Activated CD8-positive, alpha-beta memory T cell treated with anti-CD3 and anti-CD28 coated beads for 36 hours (primary cell): ENCODE results near the gene PDCL2. TPM values are rescaled to one million over a fixed set of nuclear protein-coding genes. Genes with fewer than 3 reads are reported as not detected.

ENCODE experiments used
- CTCF ChIA-PET: fragments of 350-600 bp; sonication (Branson Sonifier 250); formaldehyde crosslinking; loops from one replicate; lab custom pipeline; 2021; ENCODE audit warnings: antibody characterized with exemption; lab: Charles Lee
- POLR2A ChIA-PET: fragments of 350-600 bp; sonication (Branson Sonifier 250); formaldehyde crosslinking; loops from one replicate; lab custom pipeline; 2021; ENCODE audit warnings: antibody characterized with exemption; lab: Charles Lee
- total RNA-seq, 2 experiments: library from RNA; stranded (reverse); gene quantifications; one replicate each; pipeline ENCODE4 v1.2.3, GENCODE V29; 2021

The PDCL2 gene
- total RNA-seq, 2 experiments from 2014 or later = not detected

DNA sequence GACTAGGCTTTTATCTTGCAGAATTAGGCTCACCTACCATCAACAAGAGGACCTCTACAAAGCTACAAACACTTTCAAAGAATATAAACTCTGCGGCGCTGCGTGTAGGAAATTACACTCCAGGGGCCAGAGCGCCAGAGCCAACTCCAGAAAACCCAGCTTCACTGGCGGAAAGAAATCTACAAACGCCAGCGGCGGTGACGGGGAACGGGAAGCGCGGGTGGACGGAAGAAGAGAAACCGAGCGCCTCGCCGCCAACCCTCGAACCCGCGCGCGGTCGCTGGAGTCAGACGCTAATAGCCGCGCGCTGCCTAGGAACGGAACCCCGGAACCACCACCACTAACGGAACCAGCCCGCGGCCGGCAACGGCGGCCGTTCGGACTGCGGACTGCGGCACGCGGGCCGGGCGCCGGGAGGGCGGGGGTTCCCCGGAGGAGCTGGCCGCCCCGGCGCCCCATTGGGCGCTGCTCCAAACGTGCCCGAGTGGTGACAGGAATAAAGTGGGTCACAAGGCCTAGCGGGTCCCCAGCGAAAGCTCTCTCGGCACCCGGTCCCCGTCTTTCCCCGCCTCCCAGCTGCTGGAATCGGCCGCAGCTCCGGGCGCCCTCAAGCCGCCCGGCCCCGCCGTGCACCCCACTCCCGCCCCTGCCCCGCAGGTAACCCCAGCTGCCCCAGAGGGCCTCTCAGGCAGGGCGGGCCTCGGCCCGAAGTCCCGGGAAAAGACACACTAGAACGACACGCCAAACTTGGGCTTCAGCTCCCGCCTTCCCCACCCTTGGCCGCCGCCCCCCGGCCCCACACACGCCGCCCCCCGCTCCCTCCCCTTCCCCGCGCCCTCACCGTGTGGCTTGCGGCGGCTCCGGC lies 46.2 kb downstream of the PDCL2 start:
- ChIA-PET CTCF (interaction anchor here (0.8 to 1.8 kb wide), 4 partner anchors 147 to 403 kb away, joined by 3 to 5 read pairs (median 3); partner anchors contain the start of genes CEP135 and TMEM165), POLR2A (interaction anchor here (0.7 to 2.6 kb wide), 4 partner anchors 104 to 890 kb away, joined by 3 to 10 read pairs (median 6); partner anchors contain the start of genes PAICS, PPAT, SRD5A3 and TMEM165)

- ChIA-PET CTCF (interaction anchor here (0.8 to 1.6 kb wide), 3 partner anchors 10 to 404 kb away, joined by 3 read pairs; partner anchors contain the start of gene CEP135), POLR2A (interaction anchor here (0.7 to 2.6 kb wide), 4 partner anchors 103 to 890 kb away, joined by 3 to 10 read pairs (median 6); partner anchors contain the start of genes PAICS, PPAT, SRD5A3 and TMEM165)
Observed at GRCh38 chr4:55545151-55545550, 46.9 kb downstream of the PDCL2 start.

GRCh38 chr4:55543858-55544257 lies 48.2 kb downstream of the PDCL2 start:
- ChIA-PET POLR2A (no interaction called here), CTCF (interaction anchor here (1.6 kb wide), 1 partner anchor 405 kb away, joined by 3 read pairs; the partner anchor contains the start of gene CEP135)

GRCh38 chr4:55540271-55540670 lies 51.8 kb downstream of the PDCL2 start:
- ChIA-PET POLR2A (no interaction called here), CTCF (no interaction called here)

- ChIA-PET CTCF (no interaction called here), POLR2A (interaction anchor here (0.7 kb wide), 1 partner anchor 91 kb away, joined by 4 read pairs; no protein-coding TSS in a partner anchor)
Observed at GRCh38 chr4:55539658-55540057, 52.4 kb downstream of the PDCL2 start.

GRCh38 chr4:55538531-55538930 lies 53.5 kb downstream of the PDCL2 start:
- POLR2A ChIA-PET = interaction anchor here (0.7 kb wide), 1 partner anchor 72 kb away, joined by 3 read pairs; no protein-coding TSS in a partner anchor
- CTCF ChIA-PET = no interaction called here

- POLR2A ChIA-PET = no interaction called here
- CTCF ChIA-PET = no interaction called here
Observed at GRCh38 chr4:55534306-55534705, 57.7 kb downstream of the PDCL2 start.

DNA sequence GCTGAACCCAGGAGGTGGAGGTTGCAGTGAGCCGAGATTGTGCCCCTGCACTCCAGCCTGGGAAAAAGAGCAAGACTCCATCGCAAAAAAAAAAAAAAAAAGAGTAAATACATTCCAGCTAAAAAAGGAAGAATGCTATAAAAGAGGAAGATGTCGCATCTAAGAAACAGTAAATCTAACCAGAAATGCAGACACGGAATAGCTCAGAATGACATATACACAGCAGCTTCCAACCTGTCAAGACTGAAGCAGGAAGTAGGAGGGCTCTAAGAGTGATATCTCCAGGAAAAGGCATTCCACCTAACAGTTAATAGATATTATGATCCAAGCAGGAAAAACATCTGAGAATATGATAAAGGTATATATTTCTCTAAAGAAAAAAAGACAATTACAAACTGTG lies 61.4 kb downstream of the PDCL2 start:
- ChIA-PET POLR2A (no interaction called here), CTCF (no interaction called here)

DNA sequence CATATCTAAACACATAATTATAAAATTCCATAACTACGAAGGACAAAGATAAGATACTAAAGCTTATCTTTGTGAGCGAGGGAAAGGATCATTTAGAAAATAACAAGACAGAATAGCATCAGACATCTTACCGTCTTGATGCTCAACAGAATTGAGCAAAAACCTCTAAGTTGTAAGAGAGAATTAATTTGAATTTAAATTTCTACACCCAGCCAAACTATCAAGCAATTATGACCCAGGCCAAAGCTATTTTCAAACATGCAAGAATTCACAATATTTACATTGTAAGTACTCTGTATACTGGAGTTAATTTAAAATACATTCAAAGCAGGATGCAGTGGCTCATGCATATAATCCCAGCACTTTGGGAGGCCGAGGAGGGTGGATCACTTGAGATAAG lies 61.9 kb downstream of the PDCL2 start:
- ChIA-PET POLR2A (no interaction called here), CTCF (interaction anchor here (0.6 kb wide), 1 partner anchor 93 kb away, joined by 5 read pairs; no protein-coding TSS in a partner anchor)

- POLR2A ChIA-PET = no interaction called here
Observed at GRCh38 chr4:55528491-55528890, 63.6 kb downstream of the PDCL2 start.

DNA sequence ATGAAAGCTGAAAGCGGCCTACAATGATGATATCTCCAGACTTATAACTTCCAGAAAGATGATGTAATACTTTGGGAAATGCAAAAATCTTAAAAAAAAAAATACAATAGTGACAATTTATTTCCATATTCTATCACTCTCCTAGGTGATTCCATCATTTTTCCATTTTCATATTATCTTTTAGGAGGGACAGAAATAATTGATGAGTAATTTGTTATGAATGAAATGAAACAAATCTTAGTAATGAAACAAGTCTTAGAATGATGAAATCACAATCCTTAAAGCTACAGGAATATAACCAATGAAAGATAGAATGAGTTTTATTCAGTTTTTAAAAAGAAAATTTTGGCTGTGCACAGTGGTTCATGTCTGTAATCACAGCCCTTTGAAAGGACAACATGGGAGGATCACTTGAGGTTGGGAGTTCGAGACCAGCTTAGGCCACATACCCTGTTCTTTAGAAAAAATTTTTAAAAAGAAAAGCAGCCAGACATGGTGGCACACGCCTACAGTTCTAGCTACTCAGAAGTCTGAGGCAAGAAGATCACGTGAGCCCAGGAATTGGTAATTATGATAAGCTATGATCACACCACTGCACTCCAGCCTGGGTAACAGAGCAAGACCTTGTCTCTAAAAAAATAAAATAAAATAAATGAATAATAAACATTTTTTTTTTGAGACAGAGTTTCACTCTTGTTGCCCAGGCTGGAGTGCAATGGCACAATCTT lies 67.0 kb downstream of the PDCL2 start:
- ChIA-PET CTCF (no interaction called here), POLR2A (no interaction called here)

More at GRCh38 chr4:55528491-55528890, 63.6 kb downstream of the PDCL2 start:
- CTCF ChIA-PET = no interaction called here

DNA sequence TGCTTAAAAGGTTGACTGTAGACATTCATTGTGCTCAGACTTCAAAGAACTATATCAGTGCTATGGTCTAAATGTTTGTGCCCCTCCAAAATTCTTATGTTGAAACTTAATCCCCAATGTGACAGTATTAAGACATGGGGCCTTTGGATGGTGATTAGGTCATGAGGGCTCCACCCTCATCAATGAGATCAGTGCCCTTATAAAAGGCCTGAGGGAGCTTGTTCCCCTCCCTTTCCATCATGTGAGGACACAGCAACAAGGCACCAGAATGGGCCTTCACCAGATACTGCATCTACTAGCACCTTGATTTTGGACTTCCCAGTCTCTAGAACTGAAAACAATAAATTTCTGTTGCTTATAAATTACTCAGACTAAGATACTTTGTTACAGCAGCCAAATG lies 73.6 kb downstream of the PDCL2 start:
- CTCF ChIA-PET = interaction anchor here (0.6 kb wide), 1 partner anchor 159 kb away, joined by 3 read pairs; no protein-coding TSS in a partner anchor
- POLR2A ChIA-PET = no interaction called here

- CTCF ChIA-PET = interaction anchor here (0.6 kb wide), 1 partner anchor 158 kb away, joined by 3 read pairs; no protein-coding TSS in a partner anchor
- POLR2A ChIA-PET = no interaction called here
Observed at GRCh38 chr4:55517526-55518229, 74.4 kb downstream of the PDCL2 start.

GRCh38 chr4:55512922-55513571 lies 79.0 kb downstream of the PDCL2 start:
- ChIA-PET CTCF (no interaction called here), POLR2A (no interaction called here)

GRCh38 chr4:55512077-55512476 lies 80.0 kb downstream of the PDCL2 start:
- POLR2A ChIA-PET = no interaction called here
- CTCF ChIA-PET = no interaction called here

DNA sequence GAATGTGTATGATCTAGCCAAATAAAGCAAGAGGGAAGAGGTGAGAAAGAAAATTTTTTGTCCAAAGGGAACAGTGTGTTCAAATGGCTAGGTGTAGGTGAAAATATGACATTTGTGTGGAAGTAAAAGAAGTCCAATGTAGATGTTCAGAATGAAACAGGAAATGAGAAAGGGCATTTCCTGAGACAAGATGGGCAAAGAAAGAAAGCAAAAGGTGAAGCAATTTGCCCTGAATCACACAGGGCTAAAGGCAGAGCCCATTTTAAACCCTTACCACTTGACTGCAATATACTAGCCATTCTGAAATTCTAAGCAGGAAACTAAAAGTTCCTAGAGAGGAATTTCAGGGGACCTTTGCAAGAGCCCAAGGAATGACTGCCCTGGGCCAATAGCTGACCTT lies 81.4 kb downstream of the PDCL2 start:
- ChIA-PET POLR2A (no interaction called here), CTCF (no interaction called here)

- CTCF ChIA-PET = no interaction called here
- POLR2A ChIA-PET = interaction anchor here (0.5 kb wide), 1 partner anchor 10 kb away, joined by 3 read pairs; no protein-coding TSS in a partner anchor
Observed at GRCh38 chr4:55509266-55509665, 82.8 kb downstream of the PDCL2 start.

- ChIA-PET POLR2A (no interaction called here), CTCF (no interaction called here)
Observed at GRCh38 chr4:55507612-55508011, 84.4 kb downstream of the PDCL2 start.
